HL-60/S4 (cell line): ENCODE data around the gene NEK7.
"Not testable (repeated sequence)": the region's sequence is repeated elsewhere in the genome, so short reads cannot be mapped to it uniquely, and the experiment has no call there.

Source experiments
- in situ Hi-C: fragments of 300-500 bp; cut with MboI; formaldehyde crosslinking; loops from 2 replicates; pipeline ENCODE4 v1.14.3; 2022; ENCODE audit warnings: low sequenced_read_pairs

NEK7 gene

DNA sequence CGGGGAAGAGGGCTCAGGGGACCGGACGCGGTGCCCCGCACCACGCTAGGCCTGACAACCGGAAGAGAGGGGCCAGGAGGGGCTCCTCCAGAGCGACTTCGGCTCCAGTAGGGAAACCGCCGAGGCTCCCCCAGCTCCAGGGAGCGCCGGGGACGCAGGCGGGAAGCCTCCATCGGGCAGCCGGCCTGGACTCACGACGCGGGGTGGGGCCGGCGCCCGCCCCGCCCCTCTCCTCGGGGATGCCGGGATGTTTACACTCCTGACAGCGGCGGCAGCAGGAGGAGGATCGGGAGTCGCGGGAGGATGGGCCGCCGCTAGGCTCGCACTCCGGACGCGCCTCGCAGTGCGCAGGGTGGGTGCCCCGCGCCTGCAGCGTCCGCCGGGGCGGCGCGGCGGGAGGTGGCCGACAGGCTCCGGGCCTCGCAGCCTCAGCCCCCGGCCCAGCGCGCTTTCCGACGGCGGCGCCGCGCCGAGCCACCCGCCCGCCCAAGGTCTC, at the start of gene NEK7:
Gene NEK7, plus strand, starts transcription at position 254 of the 496 bp plus-strand sequence. CDS start 75,583 bp downstream, outside the sequence.
- in situ Hi-C loops, result no loop called here

DNA sequence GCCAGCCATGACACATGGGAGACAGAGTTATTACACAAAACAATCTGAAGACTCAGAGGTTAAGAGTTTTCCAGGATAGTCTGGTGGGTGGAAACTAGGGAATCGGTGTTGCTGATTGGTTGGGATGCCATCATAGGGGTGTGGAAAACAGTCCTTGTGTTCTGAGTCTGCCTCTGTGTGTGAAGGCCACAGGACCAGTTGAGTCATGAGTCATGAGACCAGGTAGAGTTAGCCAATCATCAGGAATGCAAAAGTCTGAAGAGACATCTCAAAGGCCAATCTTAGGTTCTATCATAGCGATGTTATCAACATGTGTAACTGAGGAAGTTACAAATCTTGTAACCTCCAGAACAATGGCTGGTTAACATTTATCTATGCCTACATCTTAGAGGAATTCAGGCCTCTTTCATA, 49.7 kb upstream of the NEK7 start:
- in situ Hi-C loops, result no loop called here

DNA sequence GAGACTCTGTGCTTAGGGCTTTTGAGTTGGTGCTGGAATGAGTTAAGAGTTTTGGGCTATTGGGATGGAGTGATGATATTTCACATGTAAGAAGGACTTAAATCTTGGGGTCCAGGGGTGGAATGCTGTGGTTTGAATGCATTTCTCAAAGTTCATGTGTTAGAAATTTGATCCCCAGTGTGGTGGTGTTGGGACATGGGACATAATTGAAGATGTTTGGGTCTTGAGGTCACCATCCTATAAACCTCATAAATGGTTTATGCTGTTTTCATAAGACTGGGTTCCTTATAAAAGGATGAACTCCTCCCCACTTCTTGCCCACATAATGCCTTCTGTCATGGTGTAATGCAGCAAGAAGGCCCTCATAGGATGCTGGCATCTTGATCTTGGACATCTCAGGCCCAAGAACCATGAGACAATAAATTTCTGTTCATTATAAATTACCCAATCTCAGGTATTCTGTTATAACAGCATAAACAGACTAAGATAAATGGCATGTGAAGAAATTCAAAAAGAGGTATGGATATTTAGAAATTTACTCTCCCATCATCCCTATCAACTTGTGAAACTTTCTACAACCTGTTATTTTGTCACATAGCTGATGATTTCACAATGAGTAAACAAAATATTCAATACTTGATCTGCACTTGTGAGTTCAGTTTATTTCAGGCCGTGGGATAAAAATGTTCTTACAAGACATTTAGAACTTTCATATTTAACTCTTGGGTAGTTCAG, 48.0 kb upstream of the NEK7 start:
- in situ Hi-C loops, result no loop called here

DNA sequence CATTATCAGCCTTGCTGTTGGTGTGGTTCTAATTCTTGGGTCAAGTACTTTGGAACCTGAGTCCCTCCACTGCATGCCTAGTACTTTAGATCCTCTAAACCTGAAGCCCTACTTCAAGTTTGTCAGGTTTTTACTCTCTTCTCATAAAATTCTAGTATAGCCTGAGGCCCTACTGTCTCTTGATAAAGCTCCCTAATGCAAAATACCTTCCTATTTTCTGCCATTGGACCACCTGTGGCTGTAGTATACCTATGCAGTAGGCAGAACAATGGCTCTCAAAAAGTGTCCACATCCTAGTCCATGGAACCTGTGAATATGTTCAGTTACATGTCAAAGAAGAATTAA, 47.5 kb upstream of the NEK7 start:
- in situ Hi-C loops, result no loop called here

DNA sequence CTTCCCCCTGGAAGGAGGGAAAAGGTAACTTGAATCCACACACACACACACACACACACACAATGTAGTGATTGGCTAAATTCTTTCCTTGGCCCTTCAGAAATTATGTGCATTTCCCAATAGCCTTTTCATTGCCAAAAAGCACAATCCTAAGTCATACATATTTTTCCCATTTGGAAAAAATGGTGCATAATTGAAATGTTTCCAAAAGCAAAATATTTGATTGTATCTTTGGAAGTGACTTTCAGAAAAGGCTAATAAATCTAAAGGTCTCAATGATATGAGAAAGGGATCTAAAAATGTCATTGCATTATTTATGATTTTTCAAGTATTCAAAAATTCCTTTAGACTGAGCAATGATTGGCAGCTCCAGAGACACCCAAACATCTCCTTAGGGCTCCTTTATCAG, 43.5 kb upstream of the NEK7 start:
- in situ Hi-C loops, result no loop called here

DNA sequence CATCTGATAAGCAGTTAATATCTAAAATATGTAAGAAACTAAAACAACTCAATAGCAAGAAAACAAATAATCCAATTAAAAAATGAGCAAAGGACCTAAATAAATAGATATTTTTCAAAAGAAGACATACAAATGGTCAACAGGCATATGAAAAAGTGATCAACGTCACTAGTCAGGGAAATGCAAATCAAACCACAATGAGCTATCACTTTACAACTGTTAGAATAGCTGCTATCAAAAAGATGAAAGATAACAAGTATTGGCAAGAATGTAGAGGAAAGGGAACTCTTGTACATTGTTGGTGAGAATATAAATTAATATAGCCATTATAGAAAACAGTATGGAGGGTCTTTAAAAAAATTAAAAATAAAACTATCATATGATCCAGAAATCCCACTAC, 40.7 kb upstream of the NEK7 start:
- in situ Hi-C loops, result no loop called here

DNA sequence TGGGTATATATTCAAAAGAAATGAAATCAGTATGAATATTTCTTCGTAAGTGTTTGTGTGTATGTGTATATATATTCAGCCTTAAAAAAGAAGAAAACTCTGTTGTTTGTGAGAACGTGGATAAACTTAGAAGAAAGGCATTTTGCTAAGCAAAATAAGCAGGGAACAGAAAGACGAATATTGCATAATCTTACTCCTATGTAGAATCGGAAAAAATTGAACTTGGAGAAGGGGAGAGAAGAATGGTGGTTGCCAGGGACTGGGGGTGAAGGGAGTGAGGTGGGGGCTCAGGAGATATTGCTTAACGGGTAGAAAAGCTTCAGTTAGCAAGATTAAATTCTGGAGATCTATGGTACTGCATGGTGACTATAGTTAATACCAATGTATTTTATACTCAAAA, 40.3 kb upstream of the NEK7 start:
- in situ Hi-C loops, result no loop called here

DNA sequence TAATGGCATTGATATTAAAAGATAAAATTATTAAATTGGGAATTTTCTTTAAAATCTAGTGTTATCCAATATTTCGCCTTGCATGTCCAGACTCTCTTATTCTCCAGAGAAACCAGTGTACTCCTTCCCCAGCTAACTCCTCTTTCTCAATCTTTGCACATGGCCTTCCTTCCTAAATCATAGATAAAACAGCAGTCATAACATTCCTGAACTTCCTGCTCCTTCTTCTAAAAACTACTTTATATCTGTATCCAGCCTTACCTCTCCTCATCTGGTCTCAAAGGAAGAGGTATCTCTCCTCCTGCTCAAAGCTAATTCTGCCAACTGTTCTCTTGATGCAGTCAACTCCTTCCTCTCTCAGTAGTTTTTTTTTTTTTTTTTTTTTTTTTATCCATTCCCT, 39.5 kb upstream of the NEK7 start:
- in situ Hi-C loops, result no loop called here

DNA sequence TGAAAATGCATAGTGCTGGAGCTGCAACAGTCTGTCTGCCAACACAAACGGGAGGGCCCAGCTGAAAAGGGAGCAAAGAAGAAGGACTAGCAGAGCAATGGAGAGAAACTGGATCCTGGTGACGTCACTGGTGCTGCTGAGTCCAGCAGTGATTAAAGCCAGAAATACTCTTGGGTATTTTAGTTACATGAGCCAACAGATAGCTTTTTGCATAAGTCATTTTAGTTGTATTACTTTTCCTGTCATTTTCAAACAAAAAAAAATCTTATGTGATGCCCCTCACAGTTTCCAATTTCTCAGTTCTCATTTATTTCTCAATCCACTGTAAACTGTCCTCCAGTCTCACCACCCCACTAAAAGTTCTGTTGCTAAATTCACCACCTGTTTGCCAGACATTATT, 38.7 kb upstream of the NEK7 start:
- in situ Hi-C loops, result no loop called here

DNA sequence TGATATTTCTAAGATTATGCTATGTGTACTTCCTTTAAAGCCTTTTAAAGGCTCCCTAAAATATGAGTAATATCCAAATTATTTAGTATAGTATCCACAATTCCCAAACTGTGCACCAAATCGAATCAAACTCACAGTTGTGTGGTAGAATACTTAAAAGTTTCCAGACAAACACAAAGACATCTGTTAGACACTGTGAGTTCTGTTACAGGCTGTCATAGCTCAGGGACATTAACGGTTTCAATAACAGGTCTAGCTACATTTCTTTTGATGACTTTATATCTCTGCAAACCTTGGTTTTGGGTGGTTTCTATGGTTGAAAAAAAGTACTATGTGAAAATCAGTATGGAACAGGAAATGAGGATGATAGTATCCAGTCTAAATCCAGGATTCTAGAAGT, 36.9 kb upstream of the NEK7 start:
- in situ Hi-C loops, result no loop called here

DNA sequence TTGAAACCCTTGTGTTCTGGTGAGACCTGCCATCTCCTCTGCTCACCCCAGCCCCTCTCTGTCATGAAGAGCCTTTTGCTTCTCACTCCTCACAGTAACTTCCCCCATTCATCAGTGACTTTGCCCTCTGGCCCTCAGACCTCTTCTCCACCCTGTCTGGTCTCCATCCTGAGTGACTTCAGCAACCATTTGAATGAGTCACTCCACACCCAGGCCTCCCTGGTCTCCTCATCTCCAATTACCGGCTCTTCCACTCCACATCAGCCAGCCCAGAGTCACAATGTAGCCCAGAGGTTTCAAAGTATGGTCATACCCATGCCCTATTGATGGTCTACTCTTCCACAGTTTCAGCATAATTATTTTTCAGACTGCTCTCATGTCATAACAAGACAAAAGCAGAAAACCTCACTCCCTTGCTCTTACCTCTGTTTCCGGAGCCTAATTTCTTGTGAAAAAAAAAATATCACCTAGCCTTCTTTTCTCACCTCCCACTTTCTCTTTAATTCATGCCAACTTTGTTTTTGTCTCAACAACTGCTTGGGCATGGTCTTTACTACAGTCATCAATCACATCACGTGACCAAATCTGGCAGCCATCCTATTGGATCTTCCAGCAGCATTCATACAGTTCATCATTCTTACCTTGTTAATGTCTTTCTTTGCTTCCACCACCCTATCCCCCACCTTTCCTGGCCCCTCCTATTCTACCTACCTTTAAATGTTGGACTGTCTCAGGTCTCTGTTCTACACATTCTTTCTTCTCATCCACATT, 35.6 kb upstream of the NEK7 start:
- in situ Hi-C loops, result no loop called here

DNA sequence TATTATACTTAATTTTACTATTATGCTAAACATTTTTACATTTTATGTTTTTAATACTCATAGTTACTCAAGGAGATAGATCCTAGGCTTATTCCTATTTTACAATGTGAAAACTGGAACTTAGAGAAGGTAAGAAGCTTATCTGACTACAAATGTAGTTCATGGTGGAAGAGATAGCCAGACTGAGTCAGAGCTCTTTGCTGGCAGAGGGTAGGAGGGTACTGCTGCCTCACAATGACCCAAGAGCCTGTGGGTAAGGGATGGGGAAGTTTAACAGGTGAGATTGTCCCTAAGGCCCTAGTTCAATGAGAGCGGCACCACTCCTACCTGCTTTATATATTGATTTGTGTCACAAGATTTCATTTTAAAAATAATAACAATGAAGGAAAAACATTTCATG, 34.1 kb upstream of the NEK7 start:
- in situ Hi-C loops, result no loop called here

DNA sequence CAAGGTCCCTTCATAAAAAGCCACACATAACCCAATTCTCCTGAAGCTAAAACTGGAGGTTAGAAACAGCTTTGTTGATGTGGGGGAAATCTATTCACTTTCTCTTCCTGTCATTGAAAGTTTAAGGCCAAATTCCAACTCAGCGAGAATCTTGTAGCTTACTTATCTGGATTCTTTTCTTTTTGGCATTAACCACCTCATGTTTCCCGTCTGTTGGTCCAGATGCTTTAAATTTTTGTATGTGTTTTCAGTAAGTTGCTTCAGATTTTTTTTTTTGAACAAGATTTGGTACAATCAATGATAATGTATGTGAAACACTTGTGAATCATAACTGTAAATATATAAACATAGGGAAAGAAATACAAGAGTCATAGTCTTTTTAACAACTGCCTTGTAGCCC, 33.7 kb upstream of the NEK7 start:
- in situ Hi-C loops, result no loop called here

DNA sequence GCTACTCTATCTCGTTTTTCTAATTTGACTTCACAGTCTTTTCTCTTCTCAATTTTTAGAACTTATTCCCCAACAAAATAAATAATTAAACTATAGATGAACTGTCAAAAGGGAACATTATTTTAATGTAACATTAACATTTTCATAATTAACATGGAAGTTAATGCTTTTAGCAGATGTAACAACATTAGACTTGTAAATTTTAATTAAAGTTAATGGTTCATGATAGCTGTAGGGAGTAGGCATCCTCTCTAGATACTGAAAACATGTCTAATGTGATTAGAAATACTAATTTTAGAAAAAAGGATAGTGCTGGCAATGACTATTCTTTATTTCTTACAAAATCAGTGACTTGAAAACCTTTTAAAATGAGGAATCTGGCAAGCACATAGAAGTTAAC, 32.1 kb upstream of the NEK7 start:
- in situ Hi-C loops, result no loop called here

DNA sequence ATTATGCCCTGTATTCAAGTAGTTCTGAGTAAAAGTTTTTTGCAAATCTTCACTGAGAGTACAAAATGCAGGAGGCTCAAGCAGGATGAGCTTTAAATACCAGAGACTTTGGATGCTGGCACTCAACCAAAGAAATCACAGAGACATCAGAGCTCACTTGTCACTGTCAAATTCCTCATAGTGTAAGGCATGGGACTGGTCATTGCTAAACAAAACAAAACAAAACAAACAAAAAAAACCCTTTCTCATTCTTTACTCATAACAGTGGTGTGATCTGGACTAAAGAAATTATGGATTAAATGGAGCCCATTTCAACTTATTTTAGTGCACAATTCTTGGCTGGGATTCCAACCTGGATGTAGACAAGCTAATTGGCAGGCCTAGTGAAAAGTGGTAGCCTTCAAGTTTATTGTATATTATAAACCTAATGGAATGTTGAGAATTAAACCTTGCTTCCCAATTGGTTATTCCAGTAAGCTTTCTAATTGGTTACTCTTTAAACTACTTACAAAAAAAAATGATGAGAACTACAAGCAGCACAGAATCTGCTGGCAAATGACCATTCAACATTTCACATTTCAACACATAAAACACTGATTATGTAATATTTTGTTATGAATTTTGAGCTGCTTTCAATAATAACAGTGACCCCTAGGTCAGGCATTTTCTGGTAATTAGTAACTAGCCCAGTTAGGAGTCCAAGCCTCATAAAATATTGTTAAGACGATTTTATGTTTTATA, 30.6 kb upstream of the NEK7 start:
- in situ Hi-C loops, result no loop called here

DNA sequence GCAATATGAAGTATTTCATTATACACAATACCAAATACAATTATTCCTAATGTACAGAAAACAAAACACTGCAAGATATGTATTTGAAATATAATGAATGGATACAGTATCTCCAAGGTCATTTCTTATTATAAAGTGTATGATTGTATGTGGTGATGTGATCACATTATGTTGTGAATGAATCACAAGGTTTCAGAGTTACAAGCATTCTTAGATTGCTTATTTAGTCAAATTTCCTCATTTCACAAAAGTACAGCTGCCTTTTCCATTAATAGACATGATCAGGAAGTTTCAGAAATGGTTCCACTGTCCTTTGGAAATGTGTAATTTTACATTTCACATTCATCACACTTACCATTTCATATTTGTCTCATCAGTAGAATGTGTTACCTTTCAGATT, 28.3 kb upstream of the NEK7 start:
- in situ Hi-C loops, result no loop called here

DNA sequence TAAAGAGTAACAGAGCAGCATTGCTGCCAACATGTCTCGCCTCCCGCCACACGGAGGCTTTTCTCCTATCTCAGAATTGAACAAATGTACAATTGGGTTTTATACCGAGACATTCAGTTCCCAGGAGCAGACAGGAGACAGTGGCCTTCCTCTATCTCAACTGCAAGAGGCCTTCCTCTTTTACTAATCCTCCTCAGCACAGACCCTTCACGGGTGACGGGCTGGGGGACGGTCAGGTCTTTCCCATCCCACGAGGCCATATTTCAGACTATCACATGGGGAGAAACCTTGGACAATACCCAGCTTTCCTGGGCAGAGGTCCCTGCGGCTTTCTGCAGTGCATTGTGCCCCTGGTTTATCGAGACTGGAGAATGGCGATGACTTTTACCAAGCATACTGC, 26.7 kb upstream of the NEK7 start:
- in situ Hi-C loops, result not testable (repeated sequence)

DNA sequence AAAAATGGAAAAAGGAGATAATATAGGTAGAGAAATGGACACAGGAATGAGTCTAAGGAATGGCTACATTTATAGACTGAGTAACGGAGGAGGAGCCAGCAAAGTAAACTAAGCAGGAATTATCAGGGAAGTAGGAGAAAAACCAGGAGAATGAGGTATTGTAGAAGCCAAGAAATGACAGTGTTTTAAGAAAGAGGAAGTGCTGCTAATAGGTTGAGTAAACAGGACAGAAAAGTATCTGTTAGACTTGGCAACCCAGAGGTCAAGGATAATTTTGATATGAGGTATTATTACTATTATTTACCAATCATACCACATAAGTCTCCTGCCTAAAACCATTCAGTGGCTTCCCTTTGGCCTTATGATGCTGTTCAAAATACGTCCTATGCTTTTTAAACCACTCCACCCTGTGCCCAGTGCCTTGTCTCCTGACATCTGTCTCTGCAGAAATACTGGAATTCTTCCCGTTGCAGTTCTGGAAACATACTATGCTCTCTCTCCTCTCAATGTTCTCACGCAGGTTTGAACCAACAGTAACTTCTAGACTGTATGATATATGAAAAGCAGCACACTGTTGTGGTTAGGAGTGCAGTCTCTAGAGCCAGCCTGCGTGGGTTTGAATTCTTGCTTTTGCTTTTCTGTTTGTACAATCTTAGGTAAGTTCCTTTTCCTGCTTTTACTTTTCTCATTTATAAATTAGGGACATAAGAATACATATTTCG, 24.6 kb upstream of the NEK7 start:
- in situ Hi-C loops, result no loop called here

DNA sequence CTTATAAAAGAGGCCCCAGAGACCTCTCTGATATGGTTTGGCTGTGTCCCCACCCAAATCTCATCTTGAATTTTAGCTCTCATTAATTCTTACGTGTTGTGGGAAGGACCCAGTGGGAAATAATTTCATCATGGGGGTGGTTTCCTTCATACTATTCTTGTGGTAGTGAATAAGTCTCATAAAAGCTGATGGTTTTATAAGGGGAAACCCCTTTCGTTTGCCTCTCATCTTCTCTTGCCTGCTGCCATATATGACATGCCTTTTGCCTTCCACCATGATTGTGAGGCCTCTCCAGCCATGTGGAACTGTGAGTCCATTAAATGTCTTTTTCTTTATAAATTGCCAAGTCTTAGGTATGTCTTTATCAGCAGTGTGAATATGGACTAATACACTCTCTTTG, 22.5 kb upstream of the NEK7 start:
- in situ Hi-C loops, result no loop called here

DNA sequence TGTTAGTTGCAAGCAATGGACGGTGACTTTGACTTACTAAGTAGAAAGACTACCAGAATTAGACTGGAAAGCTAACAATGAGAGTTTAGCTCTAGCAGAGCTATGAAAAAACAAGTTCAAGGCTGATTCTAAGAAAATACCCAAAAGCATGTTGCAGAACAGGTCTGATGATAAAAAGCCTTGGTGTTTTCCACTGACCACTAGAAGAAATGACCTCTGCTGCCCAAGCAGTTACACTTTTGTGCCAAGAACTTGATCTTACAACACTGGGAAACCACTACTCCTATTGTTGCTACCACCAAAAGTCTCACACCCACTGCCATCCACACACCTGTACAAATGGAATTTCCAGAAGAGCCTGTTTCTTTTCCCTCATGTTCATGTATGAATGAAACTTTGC, 21.4 kb upstream of the NEK7 start:
- in situ Hi-C loops, result no loop called here

DNA sequence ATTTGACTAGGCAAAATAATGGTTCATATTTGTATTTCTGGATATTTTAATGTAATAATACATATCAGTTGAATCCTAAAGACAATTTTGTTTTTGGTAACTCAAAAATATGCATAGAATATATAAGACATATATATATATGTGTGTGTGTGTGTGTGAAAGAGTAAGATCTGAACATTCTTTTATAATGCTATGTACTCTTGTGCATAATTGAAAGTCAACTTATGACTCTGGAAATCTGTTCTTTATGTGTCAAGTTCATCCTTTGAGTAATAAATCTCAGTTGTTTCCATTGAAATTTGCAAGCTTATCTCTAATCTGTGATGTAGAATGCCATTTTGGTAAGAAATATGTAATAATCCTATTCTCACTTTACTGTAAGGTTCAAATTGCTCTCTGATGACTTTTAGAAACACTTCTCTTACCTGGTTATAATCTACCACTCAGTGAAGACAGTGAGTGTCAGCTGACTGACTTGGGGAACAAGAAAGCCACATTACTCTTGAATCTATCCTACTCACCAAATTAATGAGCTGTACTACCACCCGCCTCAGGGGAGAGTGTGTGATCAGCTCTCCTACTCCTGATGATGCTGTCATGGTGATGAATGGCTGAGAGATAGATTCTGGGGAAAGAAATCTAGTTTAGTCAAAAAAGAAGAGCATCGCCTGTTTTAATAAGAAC, 15.0 kb upstream of the NEK7 start:
- in situ Hi-C loops, result no loop called here
